Endothelial cell of umbilical vein (primary cell): Measurements from ENCODE around the gene SLC9A9. TPM values are rescaled to one million over a fixed set of nuclear protein-coding genes. Genes with fewer than 3 reads are reported as not detected.

ENCODE experiments used
- BruUV-seq: library from RNA; stranded (reverse); fragments of 400-500 nt; replicated peaks from 2 replicates; lab custom pipeline; 2021; lab: Mats Ljungman, UMichigan
- CTCF ChIA-PET: fragments of 300-600, 350-600 bp; sonication (Branson Sonifier 250); formaldehyde crosslinking; loops from one replicate; lab custom pipeline; 2021; ENCODE audit warnings: antibody characterized with exemption, inconsistent platforms; lab: Charles Lee
- POLR2A ChIA-PET: fragments of 300-600, 350-600 bp; sonication (Branson Sonifier 250); formaldehyde crosslinking; loops from one replicate; lab custom pipeline; 2021; ENCODE audit warnings: antibody characterized with exemption, inconsistent platforms; lab: Charles Lee
- DNase-seq: peaks from one replicate; pipeline ENCODE4 v3.0.0-alpha.2; 2011; ENCODE audit warnings: low read depth, low spot score
- FAIRE-seq: peaks from 2 replicates; lab custom pipeline; 2011; peaks lifted over from hg19 to GRCh38; lab: Jason Lieb, UNC
- H2AFZ ChIP-seq: 2 replicates; pipeline ENCODE4 v1.6.0; 2012; ENCODE audit warnings: low read depth, low read length, control low read depth, inconsistent platforms
- H3K27ac ChIP-seq: 2 replicates; pipeline ENCODE4 v1.5.1; 2011; ENCODE audit warnings: low read depth, mild to moderate bottlenecking, control low read depth, low read length, moderate library complexity; ENCODE audit not compliant: insufficient read depth
- H3K27me3 ChIP-seq, 2 experiments: 2 replicates each; pipeline versions ENCODE4 v1.6.0 to v1.6.1; 2011; ENCODE audit warnings: low read length in 2 of 2, mixed read lengths in 1 of 2; ENCODE audit not compliant: control insufficient read depth in 2 of 2, insufficient read depth in 2 of 2
- H3K36me3 ChIP-seq, 2 experiments: 2 replicates in 1 of 2; 3 replicates in 1 of 2; pipeline ENCODE4 v1.5.1; 2011; ENCODE audit warnings: low read length in 2 of 2, mild to moderate bottlenecking in 1 of 2, moderate library complexity in 1 of 2; ENCODE audit not compliant: control insufficient read depth in 2 of 2, insufficient read depth in 2 of 2; ENCODE audit errors: extremely low read depth in 1 of 2
- H3K4me1 ChIP-seq: 3 replicates; pipeline ENCODE4 v1.5.1; 2011; ENCODE audit warnings: mild to moderate bottlenecking, low read length; ENCODE audit not compliant: control insufficient read depth, insufficient read depth; ENCODE audit errors: extremely low read depth
- H3K4me2 ChIP-seq: 2 replicates; pipeline ENCODE4 v1.6.1; 2011; ENCODE audit warnings: low read length, control low read depth, mixed read lengths; ENCODE audit not compliant: insufficient read depth
- H3K4me3 ChIP-seq, 3 experiments: fragments of 200-600 bp in 1 of 3; sonication (generic), shearing (Covaris generic) in 1 of 3; replicated peaks in 1 of 3; 2 replicates each; pipeline ENCODE4 v1.5.1; 2011 to 2016; ENCODE audit warnings: control low read depth in 3 of 3, low read length in 3 of 3, mild to moderate bottlenecking in 2 of 3, inconsistent platforms in 1 of 3, low read depth in 1 of 3, moderate library complexity in 1 of 3; ENCODE audit not compliant: insufficient read depth in 1 of 3
- H3K79me2 ChIP-seq: 2 replicates; pipeline ENCODE4 v1.6.0; 2012; ENCODE audit warnings: low read length, inconsistent platforms; ENCODE audit not compliant: control insufficient read depth, insufficient read depth
- H3K9ac ChIP-seq: replicated peaks from 2 replicates; pipeline ENCODE3; 2011; ENCODE audit warnings: low read length, control low read depth; ENCODE audit not compliant: insufficient read depth; ENCODE audit errors: extremely low read depth
- H3K9me1 ChIP-seq: replicated peaks from 3 replicates; pipeline ENCODE4 v1.6.0; 2011; ENCODE audit warnings: mild to moderate bottlenecking, low read length; ENCODE audit not compliant: control insufficient read depth, insufficient read depth; ENCODE audit errors: extremely low read depth
- H3K9me3 ChIP-seq: replicated peaks from 2 replicates; pipeline ENCODE4 v1.5.1; 2012; ENCODE audit warnings: low read length, inconsistent platforms; ENCODE audit not compliant: control insufficient read depth, insufficient read depth
- H4K20me1 ChIP-seq: replicated peaks from 2 replicates; pipeline ENCODE3; 2011; ENCODE audit warnings: mild to moderate bottlenecking, low read length; ENCODE audit not compliant: control insufficient read depth, insufficient read depth; ENCODE audit errors: extremely low read depth
- CTCF ChIP-seq, 2 donors: IDR thresholded peaks; 1 replicate in 1 of 2; 2 replicates in 1 of 2; pipeline ENCODE4 v1.5.1; 2011; ENCODE audit warnings: low read length in 2 of 2, mild to moderate bottlenecking in 2 of 2, moderate library complexity in 2 of 2, control low read depth in 1 of 2, inconsistent platforms in 1 of 2, low read depth in 1 of 2; ENCODE audit not compliant: insufficient read depth in 1 of 2; ENCODE audit errors: extremely low read depth in 1 of 2
- EZH2 ChIP-seq: IDR thresholded peaks from 2 replicates; pipeline ENCODE4 v1.6.1; 2012; ENCODE audit warnings: borderline replicate concordance, low read depth, mild to moderate bottlenecking, moderate library complexity, low read length, inconsistent platforms; ENCODE audit not compliant: severe bottlenecking
- FOS ChIP-seq: IDR thresholded peaks from 2 replicates; pipeline ENCODE4 v1.6.1; 2011; ENCODE audit warnings: mild to moderate bottlenecking, low read length, moderate library complexity, borderline replicate concordance; ENCODE audit not compliant: insufficient read depth
- GATA2 ChIP-seq: IDR thresholded peaks from 2 replicates; pipeline ENCODE4 v1.7.0; 2011; ENCODE audit warnings: low read depth, mild to moderate bottlenecking, moderate library complexity, mixed read lengths, low read length; ENCODE audit not compliant: insufficient read length, insufficient read depth
- JUN ChIP-seq: IDR thresholded peaks from 2 replicates; pipeline ENCODE4 v1.6.1; 2011; ENCODE audit warnings: borderline replicate concordance, low read depth; ENCODE audit not compliant: insufficient read length, insufficient read depth
- MAX ChIP-seq: IDR thresholded peaks from 2 replicates; pipeline ENCODE4 v1.6.1; 2011; ENCODE audit not compliant: insufficient read depth, insufficient read length
- MYC ChIP-seq: IDR thresholded peaks from one replicate; pipeline ENCODE4 v1.6.1; 2011; ENCODE audit warnings: mild to moderate bottlenecking, low read depth, low read length
- dilution Hi-C: fragments of 300-500 bp; cut with MboI; formaldehyde crosslinking; loops from one replicate; pipeline ENCODE4 v1.15.0; 2019; ENCODE audit warnings: low sequenced_read_pairs; ENCODE audit not compliant: extremely low pct_ligation_motif_present
- intact Hi-C: fragments of 100-400 bp; cut with micrococcal nuclease; formaldehyde crosslinking; loops from one replicate; pipeline ENCODE4 v1.10.0; 2022
- polyA plus RNA-seq, 4 experiments: library from polyadenylated mRNA; depleted of rRNA in 3 of 4; stranded (reverse) in 3 of 4; unstranded in 1 of 4; fragments of >200 nt; gene quantifications; 2 replicates each; pipeline versions ENCODE4 v1.2.1 to v1.2.3, GENCODE V29; 2011 to 2012; ENCODE audit warnings: missing spikeins in 1 of 4
- total RNA-seq: library from RNA; stranded (reverse); gene quantifications from 2 replicates; pipeline ENCODE4 v1.2.3, GENCODE V29; 2021

SLC9A9 gene
- total and polyA plus RNA-seq, 2 donors (not counting 3 experiments of a cell fraction or from before 2014, with no cell fraction given) = 1.5 to 1.8 TPM

- FAIRE-seq (no peak), DNase-seq (no peak)
- Histone ChIP-seq H3K27ac (no peak overlapping the region), H3K9me1 (no peaks in the 10 kb centered on the region), H3K27me3 (no peaks in the 10 kb centered on the region), H3K79me2 (no peaks in the 10 kb centered on the region), H3K9me3 (no peaks in the 10 kb centered on the region), H4K20me1 (no peaks in the 10 kb centered on the region), H3K36me3 (no peaks in the 10 kb centered on the region), H2AFZ (no peak overlapping the region), H3K9ac (no peak overlapping the region), H3K4me2 (no peak overlapping the region), H3K4me1 (peaks cover 6% of the 10 kb centered on the region), H3K4me3 (no peak overlapping the region)
- TF ChIP-seq JUN (no peak), FOS (no peak), MAX (no peak), EZH2 (no peak), MYC (no peak), GATA2 (no peak), CTCF (IDR thresholded peaks at IDR 0.05; ENCODE audit: extremely low read depth in 1 of 2, insufficient read depth in 1 of 2, low read depth in 1 of 2, low read length in 2 of 2) (no peak)
- intact Hi-C loops = no loop called here
- ChIA-PET CTCF (no interaction called here), POLR2A (no interaction called here)
- dilution Hi-C loops = no loop called here
- no TSS peak for BruUV-seq
Observed at GRCh38 chr3:143731320-143731719, 116.9 kb downstream of the SLC9A9 start.
